HCT116 (cell line): ENCODE data around the gene ADGRA1. TPM values are rescaled to one million over a fixed set of nuclear protein-coding genes. Genes with fewer than 3 reads are reported as not detected.

Source experiments
- ATAC-seq: fragments of 200-7000 bp; cut with Tn5 transposase; 2 replicates; pipeline ENCODE4 v1.9.1; 2020; ENCODE audit warnings: mild to moderate bottlenecking, moderate library complexity
- BruUV-seq: library from RNA; stranded (reverse); fragments of 400-500 nt; replicated peaks from 2 replicates; lab custom pipeline; 2021; lab: Mats Ljungman, UMichigan
- CTCF ChIA-PET: fragments of 300-600 bp; sonication (Branson Sonifier 250); formaldehyde crosslinking; loops from one replicate; lab custom pipeline; 2021; ENCODE audit warnings: antibody characterized with exemption; lab: Charles Lee
- POLR2A ChIA-PET: fragments of 300-600, 350-600 bp; sonication (Branson Sonifier 250); formaldehyde crosslinking; loops from one replicate; lab custom pipeline; 2021; ENCODE audit warnings: antibody characterized with exemption; lab: Charles Lee
- RAD21 ChIA-PET, 2 experiments: fragments of 300-600 bp; sonication (Branson Sonifier 250); formaldehyde crosslinking; loops; one replicate each; lab custom pipeline; 2023; ENCODE audit warnings: low total read pairs in 2 of 2; ENCODE audit not compliant: uncharacterized antibody in 2 of 2, unreplicated experiment in 2 of 2, low non-redundant PET in 1 of 2; lab: Charles Lee
- DNase-seq: peaks from one replicate; pipeline ENCODE4 v3.0.0-alpha.2; 2010; ENCODE audit warnings: low read depth, low spot score
- H2AFZ ChIP-seq: fragments of 200-600 bp; shearing (Covaris generic), sonication (generic); 2 replicates; pipeline ENCODE4 v1.6.1; 2017; ENCODE audit warnings: low read depth, mixed run types, mixed read lengths, antibody characterized with exemption, low read length; ENCODE audit not compliant: poor library complexity, severe bottlenecking
- H3K27ac ChIP-seq: 2 replicates; pipeline ENCODE4 v1.5.1; 2012; ENCODE audit warnings: low read depth, low read length
- H3K27me3 ChIP-seq: fragments of 200-600 bp; sonication (generic); 2 replicates; pipeline ENCODE4 v1.6.1; 2016; ENCODE audit warnings: mixed run types, low read length, mixed read lengths; ENCODE audit not compliant: insufficient read depth
- H3K36me3 ChIP-seq, 2 experiments: fragments of 200-500 bp in 1 of 2; fragments of 200-600 bp in 1 of 2; sonication (Bioruptor generic) in 1 of 2; sonication (generic) in 1 of 2; 2 replicates each; pipeline versions ENCODE4 v1.5.1 to v1.6.1; 2014 to 2016; ENCODE audit warnings: low read length in 2 of 2, inconsistent platforms in 1 of 2, mixed read lengths in 1 of 2, mixed run types in 1 of 2; ENCODE audit not compliant: insufficient read depth in 2 of 2, control insufficient read depth in 1 of 2
- H3K4me1 ChIP-seq, 2 experiments: fragments of 200-600 bp in 1 of 2; sonication (generic) in 1 of 2; 2 replicates each; pipeline versions ENCODE4 v1.5.1 to v1.6.1; 2012 to 2017; ENCODE audit warnings: low read length in 2 of 2, inconsistent platforms in 1 of 2, mild to moderate bottlenecking in 1 of 2, mixed read lengths in 1 of 2, mixed run types in 1 of 2, moderate library complexity in 1 of 2; ENCODE audit not compliant: insufficient read depth in 2 of 2, control insufficient read depth in 1 of 2
- H3K4me2 ChIP-seq: fragments of 200-600 bp; sonication (generic); 2 replicates; pipeline ENCODE4 v1.6.1; 2017; ENCODE audit warnings: mixed run types, low read length, mixed read lengths
- H3K4me3 ChIP-seq, 2 experiments: fragments of 200-600 bp in 1 of 2; sonication (generic) in 1 of 2; replicated peaks in 1 of 2; 2 replicates each; pipeline ENCODE4 v1.5.1; 2011 to 2016; ENCODE audit warnings: low read length in 2 of 2, control low read depth in 1 of 2, low read depth in 1 of 2, mild to moderate bottlenecking in 1 of 2, mixed read lengths in 1 of 2, mixed run types in 1 of 2
- H3K79me2 ChIP-seq: fragments of 200-600 bp; sonication (generic); 2 replicates; pipeline ENCODE4 v1.6.1; 2017; ENCODE audit warnings: mild to moderate bottlenecking, mixed run types, low read length, moderate library complexity, mixed read lengths; ENCODE audit not compliant: insufficient read depth
- H3K9ac ChIP-seq: fragments of 200-600 bp; sonication (generic); 2 replicates; pipeline ENCODE4 v1.6.1; 2016; ENCODE audit warnings: low read length, mixed read lengths
- H3K9me2 ChIP-seq: fragments of 200-600 bp; sonication (generic), shearing (Covaris generic); 2 replicates; pipeline ENCODE4 v1.6.1; 2017; ENCODE audit warnings: mixed run types, mild to moderate bottlenecking, moderate library complexity; ENCODE audit not compliant: insufficient read depth
- H3K9me3 ChIP-seq, 2 experiments: fragments of 200-500 bp in 1 of 2; fragments of 200-600 bp in 1 of 2; sonication (Bioruptor generic) in 1 of 2; sonication (generic) in 1 of 2; 2 replicates each; pipeline ENCODE4 v1.6.1; 2014 to 2017; ENCODE audit warnings: low read length in 2 of 2, mixed read lengths in 2 of 2, inconsistent platforms in 1 of 2, low read depth in 1 of 2, mild to moderate bottlenecking in 1 of 2, mixed run types in 1 of 2, moderate library complexity in 1 of 2; ENCODE audit not compliant: control insufficient read depth in 1 of 2, insufficient read depth in 1 of 2
- H4K20me1 ChIP-seq: fragments of 200-600 bp; sonication (generic), shearing (Covaris generic); 2 replicates; pipeline ENCODE4 v1.6.1; 2017; ENCODE audit warnings: mixed run types, mild to moderate bottlenecking, moderate library complexity; ENCODE audit not compliant: insufficient read depth
- ATF3 ChIP-seq: IDR thresholded peaks from 2 replicates; pipeline ENCODE4 v1.6.1; 2012
- CBX3 ChIP-seq: IDR thresholded peaks from 2 replicates; pipeline ENCODE4 v1.6.1; 2012; ENCODE audit warnings: low read depth
- CTCF ChIP-seq, 3 experiments: fragments of 200-600 bp in 1 of 3; sonication (generic) in 1 of 3; IDR thresholded peaks in 2 of 3; conservative IDR thresholded peaks in 1 of 3; 2 replicates each; pipeline ENCODE4 v1.5.1; 2012 to 2017; ENCODE audit warnings: low read depth in 2 of 3, low read length in 2 of 3, antibody characterized with exemption in 1 of 3, borderline replicate concordance in 1 of 3, control low read depth in 1 of 3, mild to moderate bottlenecking in 1 of 3, mixed read lengths in 1 of 3, mixed run types in 1 of 3, moderate library complexity in 1 of 3; ENCODE audit not compliant: insufficient read depth in 1 of 3
- EGR1 ChIP-seq: IDR thresholded peaks from 2 replicates; pipeline ENCODE4 v1.6.1; 2012; ENCODE audit warnings: low read depth
- ELF1 ChIP-seq: IDR thresholded peaks from 2 replicates; pipeline ENCODE4 v1.6.1; 2012; ENCODE audit warnings: low read depth, borderline replicate concordance
- EZH2 ChIP-seq: fragments of 200-600 bp; sonication (generic); IDR thresholded peaks from 2 replicates; pipeline ENCODE4 v1.6.1; 2017; ENCODE audit warnings: antibody characterized with exemption, mixed run types
- EZH2phosphoT487 ChIP-seq: fragments of 200-600 bp; IDR thresholded peaks from 2 replicates; pipeline ENCODE4 v1.6.1; 2018; ENCODE audit warnings: antibody characterized with exemption, borderline replicate concordance
- FOSL1 ChIP-seq: IDR thresholded peaks from 2 replicates; pipeline ENCODE4 v1.6.1; 2012; ENCODE audit warnings: low read depth
- MAX ChIP-seq: IDR thresholded peaks from 2 replicates; pipeline ENCODE4 v1.6.1; 2012
- RAD21 ChIP-seq: IDR thresholded peaks from 2 replicates; pipeline ENCODE4 v1.6.1; 2012; ENCODE audit warnings: low read depth, mild to moderate bottlenecking
- SIN3A ChIP-seq: IDR thresholded peaks from 2 replicates; pipeline ENCODE4 v1.6.1; 2012; ENCODE audit warnings: low read depth
- SP1 ChIP-seq: IDR thresholded peaks from 2 replicates; pipeline ENCODE4 v1.6.1; 2012; ENCODE audit warnings: low read depth
- SRF ChIP-seq: IDR thresholded peaks from 2 replicates; pipeline ENCODE4 v1.6.1; 2012; ENCODE audit warnings: low read depth
- TCF7L2 ChIP-seq: IDR thresholded peaks from 2 replicates; pipeline ENCODE4 v1.7.0; 2011; ENCODE audit warnings: borderline replicate concordance, inconsistent platforms; ENCODE audit not compliant: insufficient read depth, insufficient read length; ENCODE audit errors: extremely low read depth
- YY1 ChIP-seq: IDR thresholded peaks from 2 replicates; pipeline ENCODE4 v1.6.1; 2011; ENCODE audit warnings: low read length, low read depth, moderate library complexity, mild to moderate bottlenecking; ENCODE audit not compliant: insufficient replicate concordance; ENCODE audit errors: extremely low read depth
- ZFX ChIP-seq: fragments of 450-650 bp; IDR thresholded peaks from 2 replicates; pipeline ENCODE4 v1.6.1; 2017
- intact Hi-C: fragments of 100-400 bp; cut with micrococcal nuclease; formaldehyde crosslinking; loops from 2 replicates; pipeline ENCODE4 v1.10.0; 2022
- total RNA-seq: library from RNA; stranded (reverse); gene quantifications from one replicate; pipeline ENCODE4 v1.2.1, GENCODE V29; 2021; ENCODE audit not compliant: unreplicated experiment
- TF ChIP-seq, protein P1 (sequence below): IDR thresholded peaks from 2 replicates; pipeline ENCODE4 v1.6.1; 2012; ENCODE audit warnings: low read depth
- TF ChIP-seq, protein P2 (sequence below): IDR thresholded peaks from 2 replicates; pipeline ENCODE4 v1.6.1; 2011; ENCODE audit warnings: mild to moderate bottlenecking, low read length, moderate library complexity; ENCODE audit not compliant: insufficient replicate concordance; ENCODE audit errors: extremely low read depth

Gene ADGRA1
- total RNA-seq, 1 experiment from 2014 or later: not detected

- ChIA-PET POLR2A (no interaction called here), RAD21 (no interaction called here), CTCF (no interaction called here)
- Histone ChIP-seq H3K27me3 (no peaks in the 10 kb centered on the region), H3K36me3 (no peaks in the 10 kb centered on the region), H3K9me3 (no peaks in the 10 kb centered on the region), H4K20me1 (no peaks in the 10 kb centered on the region), H3K9ac (no peak overlapping the region), H3K4me2 (no peak overlapping the region), H2AFZ (no peak overlapping the region), H3K9me2 (no peaks in the 10 kb centered on the region), H3K4me1 (peaks cover 0 to 4% of the 10 kb centered on the region in 2 experiments; a peak in 1 of 4 replicates), H3K79me2 (no peaks in the 10 kb centered on the region), H3K27ac (no peak overlapping the region), H3K4me3 (no peak overlapping the region)
- BruUV-seq: no TSS peak
- no peak for DNase-seq
- intact Hi-C loops: no loop called here
- TF ChIP-seq ELF1 (no peak), CBX3 (no peak), FOSL1 (no peak), CTCF (IDR thresholded peaks at IDR 0.05 in 2 of 3, conservative IDR thresholded peaks at IDR 0.05 in 1 of 3; ENCODE audit: borderline replicate concordance in 1 of 3, insufficient read depth in 1 of 3, low read depth in 2 of 3, low read length in 2 of 3) (no peak), ATF3 (no peak), SP1 (no peak), MAX (no peak), RAD21 (no peak), EGR1 (no peak), TCF7L2 (no peak), YY1 (no peak), EZH2 (no peak), SIN3A (no peak), SRF (no peak), EZH2phosphoT487 (no peak), ZFX (no peak)
- TF ChIP-seq, protein P1, sequence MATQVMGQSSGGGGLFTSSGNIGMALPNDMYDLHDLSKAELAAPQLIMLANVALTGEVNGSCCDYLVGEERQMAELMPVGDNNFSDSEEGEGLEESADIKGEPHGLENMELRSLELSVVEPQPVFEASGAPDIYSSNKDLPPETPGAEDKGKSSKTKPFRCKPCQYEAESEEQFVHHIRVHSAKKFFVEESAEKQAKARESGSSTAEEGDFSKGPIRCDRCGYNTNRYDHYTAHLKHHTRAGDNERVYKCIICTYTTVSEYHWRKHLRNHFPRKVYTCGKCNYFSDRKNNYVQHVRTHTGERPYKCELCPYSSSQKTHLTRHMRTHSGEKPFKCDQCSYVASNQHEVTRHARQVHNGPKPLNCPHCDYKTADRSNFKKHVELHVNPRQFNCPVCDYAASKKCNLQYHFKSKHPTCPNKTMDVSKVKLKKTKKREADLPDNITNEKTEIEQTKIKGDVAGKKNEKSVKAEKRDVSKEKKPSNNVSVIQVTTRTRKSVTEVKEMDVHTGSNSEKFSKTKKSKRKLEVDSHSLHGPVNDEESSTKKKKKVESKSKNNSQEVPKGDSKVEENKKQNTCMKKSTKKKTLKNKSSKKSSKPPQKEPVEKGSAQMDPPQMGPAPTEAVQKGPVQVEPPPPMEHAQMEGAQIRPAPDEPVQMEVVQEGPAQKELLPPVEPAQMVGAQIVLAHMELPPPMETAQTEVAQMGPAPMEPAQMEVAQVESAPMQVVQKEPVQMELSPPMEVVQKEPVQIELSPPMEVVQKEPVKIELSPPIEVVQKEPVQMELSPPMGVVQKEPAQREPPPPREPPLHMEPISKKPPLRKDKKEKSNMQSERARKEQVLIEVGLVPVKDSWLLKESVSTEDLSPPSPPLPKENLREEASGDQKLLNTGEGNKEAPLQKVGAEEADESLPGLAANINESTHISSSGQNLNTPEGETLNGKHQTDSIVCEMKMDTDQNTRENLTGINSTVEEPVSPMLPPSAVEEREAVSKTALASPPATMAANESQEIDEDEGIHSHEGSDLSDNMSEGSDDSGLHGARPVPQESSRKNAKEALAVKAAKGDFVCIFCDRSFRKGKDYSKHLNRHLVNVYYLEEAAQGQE: no peak
- TF ChIP-seq, protein P2, sequence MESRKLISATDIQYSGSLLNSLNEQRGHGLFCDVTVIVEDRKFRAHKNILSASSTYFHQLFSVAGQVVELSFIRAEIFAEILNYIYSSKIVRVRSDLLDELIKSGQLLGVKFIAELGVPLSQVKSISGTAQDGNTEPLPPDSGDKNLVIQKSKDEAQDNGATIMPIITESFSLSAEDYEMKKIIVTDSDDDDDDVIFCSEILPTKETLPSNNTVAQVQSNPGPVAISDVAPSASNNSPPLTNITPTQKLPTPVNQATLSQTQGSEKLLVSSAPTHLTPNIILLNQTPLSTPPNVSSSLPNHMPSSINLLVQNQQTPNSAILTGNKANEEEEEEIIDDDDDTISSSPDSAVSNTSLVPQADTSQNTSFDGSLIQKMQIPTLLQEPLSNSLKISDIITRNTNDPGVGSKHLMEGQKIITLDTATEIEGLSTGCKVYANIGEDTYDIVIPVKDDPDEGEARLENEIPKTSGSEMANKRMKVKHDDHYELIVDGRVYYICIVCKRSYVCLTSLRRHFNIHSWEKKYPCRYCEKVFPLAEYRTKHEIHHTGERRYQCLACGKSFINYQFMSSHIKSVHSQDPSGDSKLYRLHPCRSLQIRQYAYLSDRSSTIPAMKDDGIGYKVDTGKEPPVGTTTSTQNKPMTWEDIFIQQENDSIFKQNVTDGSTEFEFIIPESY: no peak
- no peak for ATAC-seq
Observed at GRCh38 chr10:133163889-133164815, 76.4 kb downstream of the ADGRA1 start.
